HG02852 (cell line): ENCODE results near the gene RSU1.
"Not testable (repeated sequence)": the region's sequence is repeated elsewhere in the genome, so short reads cannot be mapped to it uniquely, and the experiment has no call there.

ENCODE experiments used
- ATAC-seq: cut with Tn5 transposase; IDR thresholded peaks from one replicate; pipeline ENCODE4 v1.9.1; 2021; ENCODE audit warnings: mild to moderate bottlenecking, moderate library complexity; ENCODE audit not compliant: unreplicated experiment

RSU1 gene

DNA sequence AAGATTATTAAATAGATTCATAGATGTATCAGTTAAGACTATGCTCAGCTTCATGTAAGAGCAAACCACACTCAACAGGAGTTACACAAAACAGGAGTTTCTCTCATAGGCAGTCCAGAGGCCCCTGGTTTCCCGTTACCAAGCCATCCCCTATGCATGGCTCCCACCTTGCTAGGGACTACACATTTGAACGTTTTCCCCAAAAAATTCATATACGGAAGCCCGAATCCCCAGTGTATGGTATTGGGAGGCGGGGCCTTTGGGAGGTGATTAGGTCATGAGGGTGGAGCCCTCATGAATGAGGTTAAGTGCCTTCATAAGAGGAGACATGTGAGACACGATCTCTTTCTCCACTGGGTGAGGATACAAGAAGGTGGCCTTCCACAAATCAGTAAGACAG lies 29.1 kb downstream of the RSU1 start:
- peak; percentile 46 for ATAC-seq

DNA sequence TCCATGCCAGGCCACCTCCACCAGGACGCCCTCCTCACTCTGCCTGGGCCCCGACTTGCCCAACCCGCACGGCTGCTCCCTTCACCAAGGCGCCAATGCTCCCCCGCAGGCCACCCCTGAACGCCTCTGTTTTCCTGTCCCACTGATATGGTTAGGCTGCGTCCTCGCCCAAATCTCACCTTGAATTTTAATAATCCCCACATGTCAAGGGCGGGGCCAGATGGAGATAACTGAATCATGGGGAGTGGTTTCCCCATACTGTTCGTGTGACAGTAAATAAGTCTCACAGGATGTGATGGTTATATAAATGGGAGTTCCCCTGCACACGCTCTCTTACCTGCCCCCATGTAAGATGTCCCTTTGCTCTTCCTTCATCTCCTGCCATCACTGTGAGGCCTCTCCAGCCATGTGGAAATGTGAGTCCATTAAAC lies 29.8 kb downstream of the RSU1 start:
- ATAC-seq: peak; percentile 83

DNA sequence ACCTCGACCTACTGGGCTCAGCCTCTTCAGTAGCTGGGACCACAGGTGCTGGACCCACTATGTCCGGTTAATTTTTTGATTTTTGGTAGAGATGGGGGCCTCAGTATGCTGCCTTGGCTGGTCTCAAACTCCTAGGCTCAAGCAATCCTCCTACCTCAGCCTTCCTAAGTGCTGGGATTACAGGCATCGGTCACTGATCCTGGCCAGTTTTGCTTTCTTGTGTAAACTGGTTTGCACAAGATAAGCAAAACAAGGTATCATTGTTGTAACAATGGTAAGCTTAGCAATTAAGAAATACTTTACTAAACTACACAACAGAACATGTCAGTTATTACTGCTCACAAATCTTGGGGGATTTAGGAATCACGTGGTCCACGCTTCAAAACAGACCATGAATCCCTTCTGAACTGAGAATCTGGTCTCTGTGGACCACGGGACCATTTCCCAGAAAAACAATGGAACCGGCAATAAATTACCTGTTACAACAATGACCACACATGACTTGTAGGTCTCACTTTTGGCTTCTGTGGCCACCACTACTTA lies 36.8 kb downstream of the RSU1 start:
- ATAC-seq: no peak

DNA sequence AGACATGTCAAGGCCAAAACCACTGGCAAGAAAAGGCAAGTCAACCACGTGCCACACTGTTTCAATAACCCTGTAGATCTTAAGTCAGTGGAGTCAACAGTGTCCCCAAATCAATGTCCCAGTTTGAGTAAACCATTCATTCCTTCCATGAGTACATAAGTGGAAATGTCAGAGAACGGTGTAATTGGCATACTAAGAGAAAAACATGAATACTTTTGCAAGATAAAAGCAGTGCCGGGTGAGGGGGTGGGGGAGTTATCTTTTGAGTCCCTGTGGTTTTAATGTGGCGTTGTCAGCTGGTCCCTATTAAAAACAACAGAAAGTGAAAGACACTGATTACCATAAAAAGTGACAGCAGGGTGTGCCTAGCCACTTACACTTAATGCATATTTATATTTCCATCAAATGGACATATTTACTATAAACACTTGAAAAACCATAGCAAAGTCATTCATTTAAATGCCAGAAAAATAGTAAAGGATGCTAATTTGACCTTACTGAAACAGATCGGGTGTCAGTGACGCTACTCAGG lies 37.8 kb downstream of the RSU1 start:
- ATAC-seq: peak; percentile 84

DNA sequence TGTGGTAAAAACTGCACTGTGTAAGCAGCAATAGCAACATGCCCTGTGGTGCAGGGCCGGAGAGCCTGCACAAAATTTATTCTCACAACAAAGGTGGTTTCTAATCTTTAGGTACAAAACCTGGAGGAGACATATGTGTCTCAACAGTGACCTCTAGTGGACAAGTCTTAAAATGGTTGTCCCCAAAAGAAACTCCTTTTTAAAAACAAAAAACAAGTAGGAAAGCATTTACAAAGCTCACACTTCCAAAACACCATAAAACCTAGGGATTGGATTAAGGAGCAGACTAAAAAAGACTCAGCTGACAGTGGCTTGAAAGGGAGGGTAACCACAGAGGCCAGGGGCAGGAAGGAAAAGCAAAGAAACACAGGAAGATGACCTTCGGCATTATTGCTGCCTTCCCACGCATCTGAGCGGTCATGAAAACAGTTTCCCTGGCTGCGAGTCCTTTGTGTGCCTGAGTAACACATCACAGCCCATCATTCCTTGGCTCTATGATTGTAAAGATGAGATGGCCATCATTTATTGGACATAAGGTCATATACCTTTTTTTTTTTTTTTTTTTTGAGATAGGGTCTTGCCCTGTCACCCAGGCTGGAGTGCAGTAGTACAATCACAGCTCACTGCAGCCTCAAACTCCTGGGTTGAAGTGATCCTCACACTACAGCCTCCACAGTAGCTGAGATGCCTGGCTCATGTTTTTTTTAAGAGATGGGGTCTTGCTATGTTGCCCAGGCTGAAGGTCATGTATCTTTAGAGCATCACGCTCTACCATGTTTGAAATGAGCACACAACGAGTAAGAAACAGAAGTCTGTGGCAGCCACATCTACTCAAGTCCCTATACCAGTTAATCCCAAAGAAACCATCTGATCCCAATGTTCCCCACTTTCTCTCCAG lies 39.5 kb downstream of the RSU1 start:
- ATAC-seq: peak; percentile 47

DNA sequence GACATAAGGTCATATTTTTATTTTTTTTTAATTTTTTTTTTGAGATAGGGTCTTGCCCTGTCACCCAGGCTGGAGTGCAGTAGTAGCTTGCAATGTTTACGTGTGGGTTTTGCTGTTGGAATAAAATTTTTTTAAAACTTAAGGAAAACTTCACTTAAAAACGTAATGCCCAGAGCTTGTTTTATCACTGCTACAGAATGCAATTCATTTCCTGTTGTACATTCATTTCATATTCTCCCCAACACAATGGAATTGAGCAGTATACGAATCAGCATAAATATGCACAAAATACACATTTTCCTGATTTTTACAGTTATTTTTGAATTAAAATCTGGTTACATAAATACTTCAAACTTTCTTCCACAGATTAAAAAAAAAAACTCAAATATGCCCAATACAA lies 40.3 kb downstream of the RSU1 start:
- ATAC-seq: no peak

DNA sequence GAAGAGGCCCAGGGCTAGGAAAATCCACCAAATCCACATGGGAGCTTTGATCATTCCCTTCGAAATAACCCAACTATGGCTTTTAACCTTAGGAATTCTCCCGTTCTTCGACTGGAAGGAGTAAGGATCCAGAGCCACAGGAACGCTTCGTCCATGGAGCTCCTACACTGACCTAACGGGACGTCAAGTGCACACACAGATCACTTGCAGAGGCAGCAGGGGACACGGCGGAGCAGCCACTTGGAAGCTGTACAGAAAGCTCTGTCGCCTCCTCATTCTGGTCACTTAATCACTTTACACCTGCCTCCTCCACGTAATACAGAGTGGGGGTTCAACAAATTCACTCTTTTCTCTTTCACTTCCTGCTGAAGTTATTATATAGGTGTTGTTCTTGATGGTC lies 43.9 kb downstream of the RSU1 start:
- no peak for ATAC-seq

DNA sequence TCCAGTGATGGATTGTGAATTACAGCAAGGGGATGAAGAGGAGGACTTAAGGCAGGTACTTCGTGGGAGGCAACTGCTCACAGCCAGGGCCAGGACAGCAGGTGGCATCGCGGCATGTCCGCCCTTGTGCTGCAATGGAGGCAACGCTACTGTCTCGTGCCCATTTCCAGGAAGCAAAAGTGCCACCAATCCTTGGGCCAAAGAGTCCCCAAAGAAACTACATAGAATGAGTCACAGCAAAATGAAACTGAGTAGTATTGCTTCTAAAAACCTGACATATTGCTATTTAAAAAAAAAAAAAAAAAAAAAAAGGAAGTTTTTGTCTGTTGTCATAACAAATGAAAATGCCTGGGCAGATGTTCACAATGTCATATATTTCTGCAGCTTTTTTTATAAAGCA lies 46.6 kb downstream of the RSU1 start:
- peak; percentile 58 for ATAC-seq

DNA sequence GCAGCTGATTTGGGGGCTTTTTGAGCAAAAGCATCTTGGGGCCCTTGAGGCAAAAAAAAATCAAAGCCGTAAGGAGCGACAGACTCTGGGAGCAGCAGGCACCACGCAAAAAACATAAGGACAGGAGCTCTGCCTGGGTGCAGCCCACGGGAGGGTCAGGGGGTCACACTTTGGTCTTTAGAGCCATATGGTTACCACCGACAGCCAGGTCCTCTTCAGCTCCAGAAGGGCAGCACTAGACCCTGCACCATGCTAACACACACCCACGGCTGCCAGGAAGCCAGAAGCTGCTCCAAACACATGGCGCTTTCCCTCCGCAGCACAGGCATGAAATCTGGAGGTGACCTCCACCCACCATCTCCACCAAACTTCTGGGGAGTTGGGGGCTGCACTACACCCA lies 47.1 kb downstream of the RSU1 start:
- ATAC-seq: no peak

DNA sequence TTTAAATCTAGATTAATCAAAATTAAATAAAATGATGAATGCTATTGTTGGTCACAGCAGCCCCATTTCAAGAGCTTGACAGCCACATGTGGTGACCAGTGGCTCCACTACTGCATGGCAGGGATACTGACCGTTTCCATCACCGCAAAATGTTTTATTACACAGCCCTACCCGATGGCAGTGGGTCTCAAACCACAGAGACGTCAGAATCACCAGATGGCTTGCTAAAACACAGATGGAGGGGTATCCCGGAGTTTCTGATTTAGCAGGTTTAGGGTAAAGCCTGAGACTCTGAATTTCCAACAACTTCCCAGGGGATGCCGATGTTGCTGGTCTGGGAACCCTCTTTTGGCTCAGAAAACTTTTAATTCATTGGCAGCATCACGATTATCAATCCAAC lies 47.9 kb downstream of the RSU1 start:
- ATAC-seq: no peak

DNA sequence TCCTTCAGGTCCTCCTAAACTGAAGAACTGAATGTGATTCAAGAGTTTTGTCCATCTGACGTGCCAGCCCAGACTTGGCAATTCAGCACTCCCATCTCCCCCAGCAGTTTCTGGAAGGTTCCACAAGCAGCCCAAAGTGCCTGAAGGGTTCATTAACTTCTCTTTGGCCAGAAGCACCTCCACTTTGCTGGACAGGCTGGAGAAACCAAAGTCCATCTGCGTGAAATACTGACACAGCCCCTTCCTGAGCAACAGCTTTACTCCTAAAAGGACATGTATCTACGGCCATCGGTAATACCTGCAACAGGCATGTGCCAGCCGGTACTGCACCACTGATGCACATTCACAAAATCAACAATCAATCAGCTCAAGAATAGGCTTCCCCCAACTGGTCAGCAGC lies 48.5 kb downstream of the RSU1 start:
- no peak for ATAC-seq

DNA sequence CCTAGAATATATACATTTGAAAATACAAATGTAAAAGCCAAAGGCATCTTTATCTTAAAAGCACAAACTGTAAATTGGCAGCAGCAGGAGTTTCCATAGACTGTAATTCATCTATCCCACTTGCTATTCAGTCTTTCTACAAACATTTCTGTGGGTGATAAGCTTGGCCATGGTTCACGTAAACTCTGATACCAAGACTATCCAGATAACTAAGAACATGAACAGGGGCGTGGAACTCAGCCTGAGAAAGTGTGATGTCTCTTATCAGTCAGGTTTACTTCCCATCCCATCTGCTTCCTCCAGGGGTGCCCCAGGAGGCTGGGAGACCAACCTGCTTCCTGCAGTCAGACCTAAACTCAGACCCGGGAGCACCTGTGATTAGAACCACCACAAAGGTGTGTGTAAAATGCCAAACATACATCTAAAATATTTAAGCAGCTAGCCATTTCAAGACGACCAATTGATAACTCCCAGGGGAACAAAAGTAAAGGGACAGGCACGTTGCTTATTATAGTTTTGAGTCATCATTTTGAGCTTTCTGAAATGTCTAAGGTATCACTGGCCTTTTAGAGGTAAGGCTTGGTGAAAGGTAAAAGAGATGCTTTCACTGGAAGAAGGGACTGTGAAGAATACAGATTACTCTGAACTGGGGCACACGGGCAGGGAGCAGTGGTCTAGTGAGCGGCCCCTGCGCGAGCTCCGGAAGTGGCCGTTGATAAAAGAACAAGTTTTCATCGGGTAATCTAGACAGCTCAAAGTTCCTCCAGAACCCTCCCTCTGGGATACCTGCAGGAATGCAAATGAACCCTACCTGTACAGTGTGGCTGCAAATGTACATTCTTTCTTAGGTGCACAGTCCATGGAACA lies 51.5 kb downstream of the RSU1 start:
- peak; percentile 70 for ATAC-seq

DNA sequence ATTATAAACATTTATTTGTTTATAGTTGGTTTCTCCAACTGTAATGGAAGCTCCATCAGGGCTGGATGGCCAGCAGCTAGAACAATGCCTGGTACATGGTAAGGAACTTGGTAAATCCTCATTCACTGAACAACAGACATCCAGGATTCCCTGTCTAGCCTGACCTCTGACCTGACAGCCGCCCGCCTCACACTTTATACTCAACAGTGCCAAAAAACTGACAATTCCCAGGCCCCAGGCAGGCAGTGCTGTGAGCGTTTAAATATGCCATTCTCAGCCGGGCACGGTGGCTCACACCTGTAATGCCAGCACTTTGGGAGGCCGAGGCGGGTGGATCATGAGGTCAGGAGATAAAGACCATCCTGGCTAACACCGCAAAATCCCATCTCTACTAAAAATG lies 55.9 kb downstream of the RSU1 start:
- no peak for ATAC-seq

DNA sequence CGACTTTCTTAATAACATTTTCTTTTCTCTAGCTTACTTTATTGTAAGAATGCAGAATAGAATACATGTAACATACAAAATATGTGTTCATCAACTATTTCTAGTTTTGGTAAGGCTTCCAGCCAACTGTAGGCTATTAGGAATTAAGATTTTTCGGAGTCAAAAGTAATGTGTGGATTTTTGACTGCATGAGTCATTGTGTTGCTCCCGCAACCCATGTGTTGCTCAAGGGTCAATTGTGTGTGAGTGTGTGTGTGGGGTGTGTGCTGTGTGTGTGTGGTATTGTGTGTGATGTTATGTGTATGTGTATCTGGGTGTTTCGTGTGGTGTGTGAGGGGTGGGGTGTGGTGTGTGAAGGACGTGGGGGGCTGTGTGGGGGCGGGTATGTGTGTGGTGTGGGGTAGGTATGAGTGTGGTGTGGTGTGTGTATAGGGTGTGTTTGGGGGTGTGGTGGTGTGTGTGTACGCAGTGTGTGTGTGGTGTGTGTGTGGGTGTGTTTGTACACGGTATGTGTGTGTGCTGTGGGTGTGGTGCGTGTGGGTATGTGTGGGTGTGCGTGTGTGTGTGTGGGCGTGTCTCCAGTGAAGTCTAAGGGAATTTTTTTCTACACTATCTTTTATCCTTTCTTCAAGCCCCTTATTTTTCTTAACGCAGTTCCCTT lies 60.5 kb downstream of the RSU1 start:
- ATAC-seq: no peak

DNA sequence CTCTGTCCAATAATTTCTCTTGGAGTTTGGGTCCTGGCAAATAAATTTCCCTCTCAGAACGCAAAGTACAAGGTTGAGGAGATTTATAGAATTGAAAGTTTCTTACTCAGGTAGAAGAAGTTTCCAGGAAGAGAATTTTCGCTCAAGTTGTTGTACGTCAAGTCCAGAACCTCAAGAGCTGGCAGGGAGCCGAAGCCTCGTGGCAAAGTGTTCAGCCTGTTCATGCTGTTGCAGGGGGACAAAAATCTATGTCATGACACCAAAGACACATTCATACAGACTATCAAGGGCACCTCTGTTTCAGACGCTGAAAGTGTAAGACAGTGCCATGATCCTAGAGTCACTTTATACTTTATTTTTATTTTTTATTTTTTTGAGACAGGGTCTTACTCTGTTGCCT lies 62.5 kb downstream of the RSU1 start:
- ATAC-seq: no peak

DNA sequence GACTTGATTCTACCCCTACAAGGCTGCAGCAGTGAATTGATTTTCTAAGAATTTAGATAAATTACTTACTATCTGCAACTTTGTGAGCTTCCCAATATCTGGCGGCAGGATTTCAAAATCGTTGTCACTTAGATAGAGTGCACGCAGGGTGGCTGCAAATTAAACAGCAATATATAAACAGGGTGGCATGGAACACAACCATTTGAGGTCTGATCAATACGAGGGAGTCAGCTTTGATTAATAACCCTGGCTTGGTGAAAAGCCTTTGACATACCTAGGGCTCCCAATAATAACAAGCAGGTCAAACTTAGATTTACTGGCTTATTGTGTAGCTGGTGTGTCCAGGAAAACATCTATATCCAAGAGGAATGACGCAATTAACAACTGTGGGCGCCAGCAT lies 64.4 kb downstream of the RSU1 start:
- not testable (repeated sequence) for ATAC-seq

DNA sequence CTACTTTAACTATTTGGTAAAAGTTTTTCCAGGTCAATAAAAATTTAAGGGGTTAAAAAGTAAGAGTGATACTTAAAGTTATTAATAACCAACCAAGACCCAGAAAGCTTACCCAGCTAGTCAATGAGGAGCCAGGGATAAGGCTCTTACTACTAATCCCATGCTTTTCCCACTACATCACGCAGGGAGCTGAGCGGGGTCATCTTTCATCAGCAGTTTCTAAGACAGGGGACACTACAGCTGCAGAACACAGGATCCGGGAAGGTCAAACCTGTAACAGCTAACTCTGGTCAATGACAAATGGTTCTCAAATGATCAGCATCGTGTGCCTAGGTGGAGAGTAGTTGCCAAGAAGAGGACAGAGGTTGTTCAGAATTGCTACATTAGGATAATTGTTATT lies 65.1 kb downstream of the RSU1 start:
- ATAC-seq: no peak

DNA sequence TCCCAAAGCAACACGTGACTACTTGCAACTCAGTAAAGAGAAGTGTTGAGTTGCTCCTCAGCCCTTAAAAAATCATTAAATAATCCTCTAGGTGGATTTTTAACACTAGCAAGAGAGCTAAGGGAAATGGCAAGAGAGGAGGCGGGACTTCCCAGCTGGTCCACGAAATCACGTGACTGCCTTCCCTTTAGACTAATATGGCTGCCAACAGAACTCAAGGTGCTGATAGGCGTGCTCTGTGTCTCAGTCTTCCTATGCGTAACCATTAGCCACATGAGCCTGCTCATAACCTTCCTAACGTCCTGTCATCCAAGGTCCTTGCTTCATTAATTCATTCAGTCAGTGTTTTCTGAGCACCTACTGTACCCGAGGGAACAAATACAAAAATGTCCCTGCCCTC lies 66.0 kb downstream of the RSU1 start:
- ATAC-seq: no peak

DNA sequence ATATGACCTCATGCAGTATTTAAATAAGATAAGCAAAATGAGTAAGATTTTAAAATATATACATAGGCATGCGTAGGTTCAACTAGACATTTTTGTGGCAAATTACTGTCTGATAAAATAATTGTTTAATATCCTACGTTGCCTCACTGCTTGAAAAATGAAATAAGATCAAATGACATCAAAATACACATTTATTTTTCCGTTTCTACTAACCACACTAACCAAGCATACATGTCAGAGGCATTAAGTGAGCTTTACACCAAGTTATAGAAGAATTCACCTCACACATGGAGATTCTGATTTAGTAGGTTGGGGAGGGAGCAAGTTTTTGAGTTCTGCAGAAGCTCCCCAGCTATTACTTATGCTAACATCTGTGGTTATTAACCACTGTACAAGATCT lies 66.8 kb downstream of the RSU1 start:
- ATAC-seq: no peak

DNA sequence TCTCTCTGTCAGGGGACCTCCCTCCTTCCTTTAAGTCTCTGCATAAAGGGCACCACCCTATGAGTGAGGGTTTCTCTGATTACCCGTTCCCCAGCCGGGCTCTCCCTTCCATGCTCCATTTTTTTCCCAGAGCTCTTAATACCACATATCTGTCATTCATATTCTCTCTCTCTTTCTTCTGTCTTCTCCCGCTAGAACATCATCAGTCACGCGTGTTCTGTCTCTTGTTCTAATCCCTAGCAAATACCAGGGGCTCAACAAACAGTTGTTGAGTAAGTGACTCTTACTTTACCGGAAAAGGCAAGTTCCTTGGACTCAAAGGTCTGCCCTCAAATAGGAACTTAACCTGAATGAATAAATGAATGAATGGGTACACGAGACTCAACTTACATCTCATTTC lies 68.5 kb downstream of the RSU1 start:
- no peak for ATAC-seq

DNA sequence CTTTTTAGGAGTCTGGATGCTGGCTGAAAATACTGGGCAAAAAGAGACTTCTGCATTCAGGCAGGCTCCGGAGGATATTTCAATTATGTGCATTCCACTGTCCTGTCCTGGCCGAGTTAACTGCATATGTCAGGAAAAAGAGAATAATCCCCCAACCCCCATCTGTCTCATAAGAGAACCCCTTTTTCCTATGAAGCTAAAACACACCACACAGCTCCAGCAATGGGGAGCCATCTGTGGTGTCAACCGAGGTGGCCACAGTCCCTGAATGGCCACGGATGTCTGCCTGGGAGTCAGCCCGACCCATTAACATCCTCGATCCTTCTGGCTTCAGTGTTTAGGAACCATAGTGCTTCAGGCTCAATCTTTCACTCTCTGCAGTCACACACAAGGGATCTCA lies 70.4 kb downstream of the RSU1 start:
- no peak for ATAC-seq
